K562 (cell line): ENCODE data around the gene DNMT3L. TPM values are rescaled to one million over a fixed set of nuclear protein-coding genes. Genes with fewer than 3 reads are reported as not detected.

Experiments
- ADNP ChIP-seq: fragments of 200-800 bp; sonication (Bioruptor generic); IDR thresholded peaks from 2 replicates; pipeline ENCODE4 v1.6.1; 2016; ENCODE audit warnings: missing genetic modification characterization, missing compliant biosample characterization
- ATF1 ChIP-seq, 2 experiments: fragments of 450-650 bp in 1 of 2; IDR thresholded peaks; 2 replicates each; pipeline ENCODE4 v1.6.1; 2016; ENCODE audit warnings: missing compliant biosample characterization in 1 of 2, missing genetic modification characterization in 1 of 2
- ATF7 ChIP-seq: fragments of 450-650 bp; IDR thresholded peaks from 2 replicates; pipeline ENCODE4 v1.7.1; 2014; ENCODE audit warnings: mild to moderate bottlenecking, moderate library complexity
- BCL6 ChIP-seq: fragments of 250-450 bp; sonication (Bioruptor Pico); IDR thresholded peaks from 2 replicates; pipeline ENCODE4 v1.4.0; 2020
- BRF1 ChIP-seq: IDR thresholded peaks from 3 replicates; pipeline ENCODE4 v1.6.1; 2011; ENCODE audit warnings: borderline replicate concordance, mild to moderate bottlenecking; ENCODE audit not compliant: insufficient read length; ENCODE audit errors: extremely low read depth
- CBX1 ChIP-seq: sonication (generic); IDR thresholded peaks from 2 replicates; pipeline ENCODE4 v1.6.1; 2016; ENCODE audit warnings: antibody characterized with exemption, low read depth, mild to moderate bottlenecking
- CEBPB ChIP-seq: fragments of 450-650 bp; IDR thresholded peaks from 2 replicates; pipeline ENCODE4 v1.6.1; 2016; ENCODE audit warnings: missing genetic modification characterization, missing compliant biosample characterization
- CTBP1 ChIP-seq: fragments of 450-650 bp; IDR thresholded peaks from 2 replicates; pipeline ENCODE4 v1.6.1; 2016; ENCODE audit warnings: borderline replicate concordance
- DNMT1 ChIP-seq: fragments of 450-650 bp; IDR thresholded peaks from 2 replicates; pipeline ENCODE4 v1.6.1; 2016; ENCODE audit warnings: antibody characterized with exemption, mild to moderate bottlenecking
- ESRRA ChIP-seq: fragments of 450-650 bp; IDR thresholded peaks from 2 replicates; pipeline ENCODE4 v1.6.1; 2014; ENCODE audit warnings: low read depth, mild to moderate bottlenecking, moderate library complexity, borderline replicate concordance
- FOXK1 ChIP-seq: sonication (generic); formaldehyde crosslinking; IDR thresholded peaks from 2 replicates; pipeline ENCODE4 v1.8.0; 2022; ENCODE audit warnings: missing genetic modification reagents, mild to moderate bottlenecking, borderline replicate concordance
- MYC ChIP-seq, 2 experiments: fragments of 250-450 bp in 1 of 2; sonication (Bioruptor Pico) in 1 of 2; IDR thresholded peaks; 2 replicates each; pipeline versions ENCODE4 v1.5.1 to v1.6.1; 2012 to 2021; ENCODE audit warnings: low read depth in 2 of 2, borderline replicate concordance in 1 of 2, improper control_type of control experiment in 1 of 2, low read length in 1 of 2, mild to moderate bottlenecking in 1 of 2, moderate library complexity in 1 of 2
- NCOA2 ChIP-seq, 2 experiments: fragments of 450-650 bp; IDR thresholded peaks; 2 replicates each; pipeline ENCODE4 v1.6.1; 2018; ENCODE audit warnings: mild to moderate bottlenecking in 2 of 2, moderate library complexity in 1 of 2; ENCODE audit not compliant: partially characterized antibody in 2 of 2
- NR1H2 ChIP-seq: sonication (generic); formaldehyde crosslinking; IDR thresholded peaks from 2 replicates; pipeline ENCODE4 v1.4.0; 2020; ENCODE audit warnings: mild to moderate bottlenecking, missing genetic modification reagents
- NR2C1 ChIP-seq, 2 experiments: fragments of 450-650 bp; IDR thresholded peaks; 2 replicates each; pipeline ENCODE4 v1.6.1; 2017; ENCODE audit warnings: mild to moderate bottlenecking in 2 of 2, antibody characterized with exemption in 1 of 2, inconsistent platforms in 1 of 2, missing compliant biosample characterization in 1 of 2, missing genetic modification characterization in 1 of 2
- RAD21 ChIP-seq, 2 experiments: fragments of 250-450 bp in 1 of 2; fragments of 450-650 bp in 1 of 2; sonication (Bioruptor Pico) in 1 of 2; formaldehyde crosslinking in 1 of 2; IDR thresholded peaks in 1 of 2; conservative IDR thresholded peaks in 1 of 2; 2 replicates each; pipeline versions ENCODE4 v1.4.0 to v1.8.0; 2020 to 2022; ENCODE audit warnings: mild to moderate bottlenecking in 2 of 2, moderate library complexity in 1 of 2
- SNIP1 ChIP-seq: fragments of 450-650 bp; IDR thresholded peaks from 2 replicates; pipeline ENCODE4 v1.7.1; 2017; ENCODE audit warnings: low read depth, mild to moderate bottlenecking
- SPI1 ChIP-seq: IDR thresholded peaks from 2 replicates; pipeline ENCODE4 v1.6.1; 2011; ENCODE audit warnings: low read depth, low read length, control low read depth, borderline replicate concordance
- TFAP4 ChIP-seq: sonication (generic); formaldehyde crosslinking; IDR thresholded peaks from 2 replicates; pipeline ENCODE4 v1.8.0; 2022; ENCODE audit warnings: missing genetic modification reagents, mild to moderate bottlenecking, moderate library complexity, borderline replicate concordance
- ZBTB1 ChIP-seq: sonication (generic); formaldehyde crosslinking; IDR thresholded peaks from 2 replicates; pipeline ENCODE4 v1.8.1; 2023; ENCODE audit warnings: missing genetic modification reagents, low read depth, mild to moderate bottlenecking, borderline replicate concordance
- ZC3H4 ChIP-seq: sonication (generic); formaldehyde crosslinking; IDR thresholded peaks from 2 replicates; pipeline ENCODE4 v1.9.0; 2021; ENCODE audit warnings: missing genetic modification reagents, borderline replicate concordance
- ZNF165 ChIP-seq: fragments of 250-450 bp; sonication (Bioruptor Pico); IDR thresholded peaks from 2 replicates; pipeline ENCODE4 v1.4.0; 2020; ENCODE audit warnings: borderline replicate concordance
- ZNF24 ChIP-seq: fragments of 450-650 bp; IDR thresholded peaks from 2 replicates; pipeline ENCODE4 v1.6.1; 2016
- ZNF253 ChIP-seq: fragments of 250-450 bp; sonication (Bioruptor Pico); conservative IDR thresholded peaks from 2 replicates; pipeline ENCODE4 v1.6.1; 2021; ENCODE audit warnings: mild to moderate bottlenecking
- ZNF282 ChIP-seq: sonication (generic); formaldehyde crosslinking; IDR thresholded peaks from 2 replicates; pipeline ENCODE4 v1.8.1; 2023; ENCODE audit warnings: missing genetic modification reagents
- ZNF436 ChIP-seq: fragments of 250-450, 450-650 bp; sonication (Bioruptor Pico); formaldehyde crosslinking; IDR thresholded peaks from 2 replicates; pipeline ENCODE4 v1.7.0; 2020; ENCODE audit warnings: mild to moderate bottlenecking
- ZNF583 ChIP-seq: fragments of 250-450 bp; sonication (Bioruptor Pico); IDR thresholded peaks from 2 replicates; pipeline ENCODE4 v1.4.0; 2020
- polyA plus RNA-seq, 8 experiments: library from polyadenylated mRNA; depleted of rRNA in 4 of 8; stranded (reverse) in 5 of 8; unstranded in 3 of 8; fragments of >200 nt; fragmentation: Nextera tagmentation in 2 of 8; fragmentation: Illumina TruSeq in 1 of 8; extraction: Ambion mirVana in 2 of 8; extraction: Trizol in 1 of 8; gene quantifications; 2 replicates each; pipeline versions ENCODE4 v1.2.1 to v1.2.3, GENCODE V29; 2011 to 2014; ENCODE audit warnings: inconsistent platforms in 1 of 8, missing spikeins in 1 of 8
- total RNA-seq, 7 experiments: library from RNA; depleted of rRNA in 6 of 7; stranded (reverse); fragments of >200 nt in 6 of 7; fragmentation: Illumina TruSeq in 2 of 7; extraction: Trizol in 2 of 7; gene quantifications; 2 replicates each; pipeline versions ENCODE4 v1.2.1 to v1.2.3, GENCODE V29; 2011 to 2021; ENCODE audit warnings: low replicate concordance in 1 of 7
- TF ChIP-seq, protein P1 (sequence below): fragments of 450-650 bp; formaldehyde crosslinking; IDR thresholded peaks from 2 replicates; pipeline ENCODE4 v1.4.0; 2020; ENCODE audit warnings: mild to moderate bottlenecking, moderate library complexity

DNMT3L gene
- total and polyA plus RNA-seq, 9 of the 15 experiments (the other 6 are each of a cell fraction or from before 2014, with no cell fraction given): 0.08 TPM; not detected in 8

DNA sequence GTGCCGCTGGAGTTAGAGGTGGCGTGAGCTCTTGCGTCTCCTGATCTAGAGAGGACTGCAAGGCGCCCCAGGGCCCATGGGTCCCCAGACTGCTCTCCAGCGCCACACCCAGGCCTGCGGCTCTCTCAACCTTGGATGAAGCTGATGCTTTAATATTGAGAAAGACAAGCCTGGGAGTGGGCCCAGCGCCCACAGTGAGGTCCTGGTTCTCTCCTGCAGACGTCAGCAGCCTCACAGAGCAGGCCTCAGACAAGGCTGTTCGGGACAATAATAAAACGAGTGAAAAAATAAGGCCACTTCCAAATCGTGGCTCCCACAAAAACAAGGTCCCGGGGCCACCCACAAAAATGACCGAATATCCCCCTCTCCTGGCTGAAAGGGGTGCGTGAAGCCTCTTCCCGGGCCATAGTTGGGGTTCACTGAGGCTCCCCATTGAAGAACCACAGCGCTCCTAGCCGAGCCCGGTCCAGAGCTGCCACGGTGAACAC is 6.0 kb upstream of the DNMT3L start (continued):
- peak; percentile 20; the same call in 1 of the 2 replicates for TF ChIP-seq TFAP4 (CRISPR knock-in tag)
- TF ChIP-seq NR1H2: no peak
- TF ChIP-seq SNIP1: no peak
- peak; percentile 78; the same call in 1 of the 2 replicates for TF ChIP-seq CTBP1
- TF ChIP-seq ZNF436: no peak
- TF ChIP-seq ZNF24: peak; percentile 75; the same call in 1 of the 2 replicates
- no peak for TF ChIP-seq CBX1
- no peak for TF ChIP-seq ZBTB1 (CRISPR knock-in tag)
- TF ChIP-seq ADNP (tag): no peak
- TF ChIP-seq BRF1: no peak
- no peak for TF ChIP-seq ATF1 (CRISPR knock-in tag; IDR thresholded peaks at IDR 0.05)
- peak; percentile 50 for TF ChIP-seq ATF1 (tag; IDR thresholded peaks at IDR 0.05)
- TF ChIP-seq, protein P1, sequence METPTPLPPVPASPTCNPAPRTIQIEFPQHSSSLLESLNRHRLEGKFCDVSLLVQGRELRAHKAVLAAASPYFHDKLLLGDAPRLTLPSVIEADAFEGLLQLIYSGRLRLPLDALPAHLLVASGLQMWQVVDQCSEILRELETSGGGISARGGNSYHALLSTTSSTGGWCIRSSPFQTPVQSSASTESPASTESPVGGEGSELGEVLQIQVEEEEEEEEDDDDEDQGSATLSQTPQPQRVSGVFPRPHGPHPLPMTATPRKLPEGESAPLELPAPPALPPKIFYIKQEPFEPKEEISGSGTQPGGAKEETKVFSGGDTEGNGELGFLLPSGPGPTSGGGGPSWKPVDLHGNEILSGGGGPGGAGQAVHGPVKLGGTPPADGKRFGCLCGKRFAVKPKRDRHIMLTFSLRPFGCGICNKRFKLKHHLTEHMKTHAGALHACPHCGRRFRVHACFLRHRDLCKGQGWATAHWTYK: no peak; the same call in 1 of the 2 replicates
- TF ChIP-seq MYC (IDR thresholded peaks at IDR 0.05; ENCODE audit: low read depth, low read length): peak; percentile 48
- 0 out of 2 replicates have a peak, but pooled peaks have one; percentile 30 for TF ChIP-seq MYC (CRISPR knock-in tag; IDR thresholded peaks at IDR 0.05; ENCODE audit: borderline replicate concordance, low read depth)
- no peak for TF ChIP-seq NCOA2 (IDR thresholded peaks at IDR 0.05; ENCODE audit: partially characterized antibody in 2 of 2)
- no peak for TF ChIP-seq ESRRA
- TF ChIP-seq DNMT1: no peak
- TF ChIP-seq ZNF165 (CRISPR knock-in tag): 0 out of 2 replicates have a peak, but pooled peaks have one; percentile 24
- no peak for TF ChIP-seq BCL6
- no peak for TF ChIP-seq ZNF253 (CRISPR knock-in tag)
- TF ChIP-seq ATF7: peak; percentile 67
- TF ChIP-seq CEBPB: 0 out of 2 replicates have a peak, but pooled peaks have one; percentile 28
- TF ChIP-seq FOXK1: no peak
- no peak for TF ChIP-seq SPI1
- no peak for TF ChIP-seq ZC3H4
- no peak for TF ChIP-seq NR2C1 (IDR thresholded peaks at IDR 0.05)
- TF ChIP-seq NR2C1 (tag; IDR thresholded peaks at IDR 0.05): no peak
- TF ChIP-seq ZNF282: no peak
- no peak for TF ChIP-seq ZNF583 (CRISPR knock-in tag)
- TF ChIP-seq RAD21 (CRISPR knock-in tag; conservative IDR thresholded peaks at IDR 0.05 in 1 of 2, IDR thresholded peaks at IDR 0.05 in 1 of 2): peak; percentile 97 to 99
